SK-N-SH (cell line): ENCODE measurements around the gene PDZD2. TPM values are rescaled to one million over a fixed set of nuclear protein-coding genes. Genes with fewer than 3 reads are reported as not detected.

Experiments used
- CTCF ChIA-PET: fragments of 300-600, 350-600 bp; formaldehyde crosslinking; extraction: SDS; loops from one replicate; lab custom pipeline; 2021; lab: Yijun Ruan, JAX
- POLR2A ChIA-PET: fragments of 350-600 bp; sonication (Branson Sonifier 250); formaldehyde crosslinking; extraction: SDS; loops from one replicate; lab custom pipeline; 2020; ENCODE audit warnings: antibody characterized with exemption, inconsistent platforms; lab: Yijun Ruan, JAX
- DNase-seq: peaks from one replicate; pipeline ENCODE4 v3.0.0; 2012
- H2AFZ ChIP-seq: fragments of 200-600 bp; sonication (generic); 2 replicates; pipeline ENCODE4 v1.8.1; 2016; ENCODE audit warnings: antibody characterized with exemption, mild to moderate bottlenecking, low read depth
- H3F3A ChIP-seq: fragments of 200-600 bp; sonication (generic); replicated peaks from 2 replicates; pipeline ENCODE3; 2016; ENCODE audit warnings: antibody characterized with exemption, mild to moderate bottlenecking; ENCODE audit not compliant: insufficient read depth
- H3K27ac ChIP-seq, 2 experiments: fragments of 200-500 bp in 1 of 2; fragments of 200-600 bp in 1 of 2; sonication (Bioruptor generic) in 1 of 2; sonication (generic), shearing (Covaris generic) in 1 of 2; 2 replicates each; pipeline versions ENCODE4 v1.5.1 to v1.6.1; 2014 to 2016; ENCODE audit warnings: low read depth in 2 of 2, inconsistent platforms in 1 of 2, low read length in 1 of 2, mild to moderate bottlenecking in 1 of 2, mixed read lengths in 1 of 2
- H3K27me3 ChIP-seq: fragments of 200-600 bp; sonication (generic), shearing (Covaris generic); 2 replicates; pipeline ENCODE4 v1.6.1; 2016; ENCODE audit warnings: mixed run types; ENCODE audit not compliant: insufficient read depth
- H3K36me3 ChIP-seq, 2 experiments: fragments of 200-500 bp in 1 of 2; fragments of 200-600 bp in 1 of 2; sonication (Bioruptor generic) in 1 of 2; sonication (generic) in 1 of 2; replicated peaks in 1 of 2; 2 replicates each; pipeline versions ENCODE3 to v1.5.1; 2014 to 2016; ENCODE audit warnings: low read length in 1 of 2, mild to moderate bottlenecking in 1 of 2; ENCODE audit not compliant: insufficient read depth in 2 of 2, control insufficient read depth in 1 of 2
- H3K4me1 ChIP-seq, 2 experiments: fragments of 200-500 bp in 1 of 2; fragments of 200-600 bp in 1 of 2; sonication (Bioruptor generic) in 1 of 2; sonication (generic), shearing (Covaris generic) in 1 of 2; 2 replicates each; pipeline versions ENCODE4 v1.5.1 to v1.6.1; 2014 to 2016; ENCODE audit warnings: low read depth in 1 of 2, low read length in 1 of 2, mixed run types in 1 of 2; ENCODE audit not compliant: insufficient read depth in 2 of 2, control insufficient read depth in 1 of 2
- H3K4me2 ChIP-seq: fragments of 200-600 bp; sonication (generic), shearing (Covaris generic); 2 replicates; pipeline ENCODE4 v1.6.1; 2017; ENCODE audit warnings: mixed run types
- H3K4me3 ChIP-seq, 2 experiments: fragments of 200-500 bp in 1 of 2; fragments of 200-600 bp in 1 of 2; sonication (Bioruptor generic) in 1 of 2; sonication (generic), shearing (Covaris generic) in 1 of 2; 2 replicates each; pipeline versions ENCODE4 v1.5.1 to v1.8.1; 2014 to 2016; ENCODE audit warnings: low read depth in 2 of 2, inconsistent platforms in 1 of 2, low read length in 1 of 2, mild to moderate bottlenecking in 1 of 2, mixed read lengths in 1 of 2, moderate library complexity in 1 of 2
- H3K79me2 ChIP-seq: fragments of 200-600 bp; sonication (generic); 2 replicates; pipeline ENCODE4 v1.8.1; 2017; ENCODE audit warnings: mild to moderate bottlenecking; ENCODE audit not compliant: insufficient read depth
- H3K9ac ChIP-seq: fragments of 200-600 bp; sonication (generic); 2 replicates; pipeline ENCODE4 v1.6.1; 2017; ENCODE audit warnings: mixed run types
- H3K9me2 ChIP-seq: fragments of 200-600 bp; sonication (generic); 2 replicates; pipeline ENCODE4 v1.6.1; 2017; ENCODE audit warnings: mixed run types
- H3K9me3 ChIP-seq: fragments of 200-600 bp; sonication (generic); 2 replicates; pipeline ENCODE4 v1.6.1; 2017; ENCODE audit warnings: mixed run types, mild to moderate bottlenecking, moderate library complexity
- H4K20me1 ChIP-seq: fragments of 200-600 bp; sonication (generic); 2 replicates; pipeline ENCODE4 v1.6.1; 2017; ENCODE audit warnings: mild to moderate bottlenecking, mixed run types; ENCODE audit not compliant: insufficient read depth
- CHD2 ChIP-seq: fragments of 150-350 bp; IDR thresholded peaks from 2 replicates; pipeline ENCODE4 v1.6.1; 2018; ENCODE audit warnings: low read length; ENCODE audit not compliant: partially characterized antibody
- ELF1 ChIP-seq: IDR thresholded peaks from 2 replicates; pipeline ENCODE4 v1.4.0; 2012
- GABPA ChIP-seq: IDR thresholded peaks from 2 replicates; pipeline ENCODE4 v1.4.0; 2012; ENCODE audit warnings: low read depth, mild to moderate bottlenecking
- MXI1 ChIP-seq: IDR thresholded peaks from 2 replicates; pipeline ENCODE4 v1.6.1; 2012; ENCODE audit warnings: mild to moderate bottlenecking, low read depth, low read length, improper control_type of control experiment
- NRF1 ChIP-seq: IDR thresholded peaks from 2 replicates; pipeline ENCODE4 v1.6.1; 2012; ENCODE audit warnings: low read depth, mild to moderate bottlenecking, low read length
- REST ChIP-seq: IDR thresholded peaks from 2 replicates; pipeline ENCODE4 v1.6.1; 2012; ENCODE audit warnings: mild to moderate bottlenecking, low read depth, low read length, moderate library complexity
- SIN3A ChIP-seq: IDR thresholded peaks from 2 replicates; pipeline ENCODE4 v1.6.1; 2012; ENCODE audit warnings: low read depth, mild to moderate bottlenecking, low read length, moderate library complexity, borderline replicate concordance
- SMC3 ChIP-seq: IDR thresholded peaks from 2 replicates; pipeline ENCODE4 v1.6.1; 2012; ENCODE audit warnings: low read depth, low read length, improper control_type of control experiment
- TEAD4 ChIP-seq: IDR thresholded peaks from 2 replicates; pipeline ENCODE4 v1.4.0; 2012; ENCODE audit warnings: mild to moderate bottlenecking, borderline replicate concordance; ENCODE audit not compliant: insufficient read depth
- USF2 ChIP-seq: fragments of 150-350 bp; IDR thresholded peaks from 2 replicates; pipeline ENCODE4 v1.6.1; 2017; ENCODE audit warnings: antibody characterized with exemption, low read length, low read depth, borderline replicate concordance
- WGBS: methylation state at CpG from one replicate; pipeline ENCODE4 v1.1.6; 2017; ENCODE audit warnings: low lambda C conversion rate; 5-methylcytosine and 5-hydroxymethylcytosine counted together
- polyA plus RNA-seq, 3 experiments: library from polyadenylated mRNA; depleted of rRNA; stranded (reverse); fragments of >200 nt; gene quantifications; 2 replicates each; pipeline ENCODE4 v1.2.3, GENCODE V29; 2012
- TF ChIP-seq, protein P1 (sequence below): fragments of 200-600 bp; sonication (generic); IDR thresholded peaks from 2 replicates; pipeline ENCODE4 v1.6.1; 2017; ENCODE audit warnings: antibody characterized with exemption, mild to moderate bottlenecking, moderate library complexity
- TF ChIP-seq, protein P2 (sequence below): IDR thresholded peaks from 2 replicates; pipeline ENCODE4 v1.4.0; 2012; ENCODE audit warnings: low read depth, borderline replicate concordance

Gene PDZD2
- polyA plus RNA-seq, 1 of the 3 experiments (the other 2 are of a cell fraction) = 0.13 TPM

DNA sequence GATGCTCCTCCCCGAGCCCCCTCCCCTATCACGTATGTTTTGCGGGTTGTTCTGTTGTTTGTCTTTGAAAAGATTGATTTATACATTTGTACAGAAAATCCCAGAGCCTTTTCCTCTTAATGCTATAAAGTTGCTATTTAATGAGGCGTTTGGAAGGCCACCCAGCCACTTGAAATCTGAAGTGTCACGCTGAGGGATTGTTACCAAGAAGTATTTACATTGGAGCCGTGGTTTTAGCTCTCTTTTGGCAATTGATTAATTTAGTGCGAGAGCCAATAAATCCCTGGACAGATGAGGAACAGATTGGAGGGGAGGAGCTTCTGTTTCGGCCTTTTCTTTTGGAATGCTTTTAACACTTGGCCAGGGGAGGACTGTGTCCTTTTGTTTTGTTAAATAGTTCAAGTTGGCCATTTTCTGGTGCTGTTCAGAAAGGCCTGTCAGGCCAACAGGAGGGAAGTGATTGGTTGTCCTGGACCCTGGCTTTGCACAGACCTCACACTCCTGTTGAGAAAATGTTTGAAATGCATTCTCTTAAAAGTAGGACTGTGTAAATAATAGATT, 250.2 kb downstream of the PDZD2 start:
- POLR2A ChIA-PET = no interaction called here
- H3K79me2 ChIP-seq = no peaks in the 10 kb centered on the region

DNA sequence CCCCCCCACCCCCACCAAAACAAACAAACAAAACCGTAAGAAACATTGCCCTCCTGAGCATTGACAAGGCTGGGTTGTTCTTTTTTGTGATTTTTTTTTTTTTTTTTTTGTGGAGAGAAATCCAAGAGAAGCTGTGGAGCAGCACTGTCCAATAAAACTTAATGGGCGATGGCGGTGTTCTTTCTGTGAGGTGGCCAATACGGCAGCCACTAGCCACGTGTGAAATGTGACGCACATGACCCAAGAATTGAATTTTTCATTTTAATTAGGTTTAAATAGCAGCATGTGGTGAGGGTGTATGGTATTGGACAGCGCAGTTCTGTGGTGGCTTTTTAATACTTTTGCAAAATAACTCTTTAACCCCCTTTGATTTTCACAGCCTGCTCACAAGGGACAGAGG, 251.1 kb downstream of the PDZD2 start:
- peaks cover 0 to 4% of the 10 kb centered on the region in 2 experiments; a peak in 1 of 4 replicates for H3K4me1 ChIP-seq
- ChIA-PET POLR2A (no interaction called here), CTCF (interaction anchor here (2.7 kb wide), 1 partner anchor 187 kb away, joined by 8 read pairs; no protein-coding TSS in a partner anchor)
- H3K9ac ChIP-seq = no peak overlapping the region
- H3K4me3 ChIP-seq = no peak overlapping the region
- no peaks in the 10 kb centered on the region for H3F3A ChIP-seq
- no peaks in the 10 kb centered on the region for H3K9me3 ChIP-seq
- peaks cover 6% of the 10 kb centered on the region for H3K27me3 ChIP-seq
- DNase-seq = no peak
- H4K20me1 ChIP-seq = no peaks in the 10 kb centered on the region
- H3K36me3 ChIP-seq = no peaks in the 10 kb centered on the region
- no peaks in the 10 kb centered on the region for H3K79me2 ChIP-seq
- 65% methylated on average over 7 of the region's 7 CpGs for WGBS
- H2AFZ ChIP-seq = no peak overlapping the region
- H3K9me2 ChIP-seq = no peaks in the 10 kb centered on the region
- TF ChIP-seq USF2 = no peak
- no peak overlapping the region for H3K27ac ChIP-seq
- H3K4me2 ChIP-seq = no peak overlapping the region

More for the DNA sequence above, 250.2 kb downstream of the PDZD2 start:
- Histone ChIP-seq H3K9ac (no peak overlapping the region), H3K9me2 (no peaks in the 10 kb centered on the region), H3F3A (no peaks in the 10 kb centered on the region), H2AFZ (no peak overlapping the region), H3K36me3 (no peaks in the 10 kb centered on the region), H4K20me1 (no peaks in the 10 kb centered on the region), H3K4me1 (peaks cover 0 to 4% of the 10 kb centered on the region in 2 experiments; a peak in 1 of 4 replicates), H3K9me3 (no peaks in the 10 kb centered on the region), H3K27me3 (peaks cover 13% of the 10 kb centered on the region), H3K27ac (no peak overlapping the region), H3K4me2 (no peak overlapping the region), H3K4me3 (no peak overlapping the region)
- CTCF ChIA-PET = interaction anchor here (1.2 kb wide), 1 partner anchor 188 kb away, joined by 3 read pairs; no protein-coding TSS in a partner anchor
- WGBS = 52% methylated on average over 8 of the region's 8 CpGs
- DNase-seq = no peak
- TF ChIP-seq ELF1 = no peak

- CTCF ChIA-PET = interaction anchor here (0.8 kb wide), 1 partner anchor 183 kb away, joined by 4 read pairs; no protein-coding TSS in a partner anchor
- Histone ChIP-seq H3K4me2 (no peak overlapping the region), H2AFZ (no peak overlapping the region), H3K9me2 (no peaks in the 10 kb centered on the region), H3K27me3 (no peaks in the 10 kb centered on the region; the same call in 1 of the 2 replicates), H3K9me3 (no peaks in the 10 kb centered on the region), H3K79me2 (no peaks in the 10 kb centered on the region), H3K4me3 (no peak overlapping the region), H4K20me1 (no peaks in the 10 kb centered on the region), H3F3A (no peaks in the 10 kb centered on the region), H3K27ac (no peak overlapping the region), H3K9ac (no peak overlapping the region), H3K4me1 (peaks cover 0 to 4% of the 10 kb centered on the region in 2 experiments; a peak in 1 of 4 replicates), H3K36me3 (no peaks in the 10 kb centered on the region)
- DNase-seq = no peak
- POLR2A ChIA-PET = no interaction called here
- 68% methylated on average over 6 of the region's 6 CpGs for WGBS
- TF ChIP-seq SMC3 (no peak), NRF1 (no peak), GABPA (no peak), CHD2 (no peak), SIN3A (no peak), TEAD4 (no peak), MXI1 (no peak), REST (no peak)
- TF ChIP-seq, protein P1, sequence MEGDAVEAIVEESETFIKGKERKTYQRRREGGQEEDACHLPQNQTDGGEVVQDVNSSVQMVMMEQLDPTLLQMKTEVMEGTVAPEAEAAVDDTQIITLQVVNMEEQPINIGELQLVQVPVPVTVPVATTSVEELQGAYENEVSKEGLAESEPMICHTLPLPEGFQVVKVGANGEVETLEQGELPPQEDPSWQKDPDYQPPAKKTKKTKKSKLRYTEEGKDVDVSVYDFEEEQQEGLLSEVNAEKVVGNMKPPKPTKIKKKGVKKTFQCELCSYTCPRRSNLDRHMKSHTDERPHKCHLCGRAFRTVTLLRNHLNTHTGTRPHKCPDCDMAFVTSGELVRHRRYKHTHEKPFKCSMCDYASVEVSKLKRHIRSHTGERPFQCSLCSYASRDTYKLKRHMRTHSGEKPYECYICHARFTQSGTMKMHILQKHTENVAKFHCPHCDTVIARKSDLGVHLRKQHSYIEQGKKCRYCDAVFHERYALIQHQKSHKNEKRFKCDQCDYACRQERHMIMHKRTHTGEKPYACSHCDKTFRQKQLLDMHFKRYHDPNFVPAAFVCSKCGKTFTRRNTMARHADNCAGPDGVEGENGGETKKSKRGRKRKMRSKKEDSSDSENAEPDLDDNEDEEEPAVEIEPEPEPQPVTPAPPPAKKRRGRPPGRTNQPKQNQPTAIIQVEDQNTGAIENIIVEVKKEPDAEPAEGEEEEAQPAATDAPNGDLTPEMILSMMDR = no peak
- TF ChIP-seq, protein P2, sequence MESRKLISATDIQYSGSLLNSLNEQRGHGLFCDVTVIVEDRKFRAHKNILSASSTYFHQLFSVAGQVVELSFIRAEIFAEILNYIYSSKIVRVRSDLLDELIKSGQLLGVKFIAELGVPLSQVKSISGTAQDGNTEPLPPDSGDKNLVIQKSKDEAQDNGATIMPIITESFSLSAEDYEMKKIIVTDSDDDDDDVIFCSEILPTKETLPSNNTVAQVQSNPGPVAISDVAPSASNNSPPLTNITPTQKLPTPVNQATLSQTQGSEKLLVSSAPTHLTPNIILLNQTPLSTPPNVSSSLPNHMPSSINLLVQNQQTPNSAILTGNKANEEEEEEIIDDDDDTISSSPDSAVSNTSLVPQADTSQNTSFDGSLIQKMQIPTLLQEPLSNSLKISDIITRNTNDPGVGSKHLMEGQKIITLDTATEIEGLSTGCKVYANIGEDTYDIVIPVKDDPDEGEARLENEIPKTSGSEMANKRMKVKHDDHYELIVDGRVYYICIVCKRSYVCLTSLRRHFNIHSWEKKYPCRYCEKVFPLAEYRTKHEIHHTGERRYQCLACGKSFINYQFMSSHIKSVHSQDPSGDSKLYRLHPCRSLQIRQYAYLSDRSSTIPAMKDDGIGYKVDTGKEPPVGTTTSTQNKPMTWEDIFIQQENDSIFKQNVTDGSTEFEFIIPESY = no peak
These were observed 255.2 kb downstream of the PDZD2 start for GRCh38 chr5:31894141-31894540.
